NCI-H1417 (cell line): ENCODE measurements around the gene CT45A9.
"Not testable (repeated sequence)": the region's sequence is repeated elsewhere in the genome, so short reads cannot be mapped to it uniquely, and the experiment has no call there.

Source experiments
- DNase-seq, 3 experiments: peaks; one replicate each; lab custom pipeline; 2025; lab: John Stamatoyannopoulos, UW

The CT45A9 gene, protein sequence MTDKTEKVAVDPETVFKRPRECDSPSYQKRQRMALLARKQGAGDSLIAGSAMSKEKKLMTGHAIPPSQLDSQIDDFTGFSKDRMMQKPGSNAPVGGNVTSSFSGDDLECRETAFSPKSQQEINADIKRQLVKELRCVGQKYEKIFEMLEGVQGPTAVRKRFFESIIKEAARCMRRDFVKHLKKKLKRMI

DNA sequence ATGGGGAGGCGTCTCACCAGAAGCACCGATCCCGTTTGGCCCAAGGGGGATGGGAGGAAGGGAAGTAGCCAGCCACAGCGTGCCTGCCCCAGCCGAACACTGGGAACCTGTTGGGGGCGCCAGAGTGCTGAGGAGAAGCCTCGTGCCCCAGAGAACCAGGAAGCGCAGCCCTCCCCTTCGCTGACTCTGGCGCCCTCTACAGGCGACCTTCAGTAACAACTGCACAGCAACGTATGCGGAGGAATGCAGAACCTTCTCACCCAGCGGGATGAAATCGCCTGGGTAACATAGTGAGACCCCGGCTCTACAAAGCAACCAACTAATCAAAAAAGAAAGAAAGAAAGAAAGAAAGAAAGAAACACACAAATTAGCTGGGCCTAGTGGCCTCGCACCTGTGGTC lies at the start of gene CT45A9:
TSS of gene CT45A9 (minus strand) at position 101 of the 400 bp plus-strand sequence. CDS start 3,751 bp downstream, outside the sequence.
- not testable (repeated sequence) for DNase-seq

DNA sequence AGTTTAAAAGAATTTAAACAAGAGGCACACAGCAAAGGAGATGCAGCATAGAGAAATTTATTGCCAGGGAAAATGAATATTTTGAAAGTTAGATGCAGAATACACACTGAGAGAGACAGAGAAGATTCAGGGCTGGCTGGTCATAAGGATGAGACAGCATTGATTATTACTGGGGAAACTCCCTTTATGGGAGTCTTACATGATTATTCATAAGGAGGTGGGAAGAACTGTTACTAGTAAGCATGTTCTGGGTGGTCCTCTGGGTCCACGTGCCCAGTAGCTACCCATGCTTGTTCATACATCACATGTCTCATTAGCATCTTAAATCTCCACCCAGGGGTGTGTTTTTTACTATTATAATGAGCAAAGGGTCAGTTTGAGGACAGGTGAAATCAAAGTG lies 48.9 kb upstream of the CT45A9 start:
- DNase-seq: not testable (repeated sequence)

DNA sequence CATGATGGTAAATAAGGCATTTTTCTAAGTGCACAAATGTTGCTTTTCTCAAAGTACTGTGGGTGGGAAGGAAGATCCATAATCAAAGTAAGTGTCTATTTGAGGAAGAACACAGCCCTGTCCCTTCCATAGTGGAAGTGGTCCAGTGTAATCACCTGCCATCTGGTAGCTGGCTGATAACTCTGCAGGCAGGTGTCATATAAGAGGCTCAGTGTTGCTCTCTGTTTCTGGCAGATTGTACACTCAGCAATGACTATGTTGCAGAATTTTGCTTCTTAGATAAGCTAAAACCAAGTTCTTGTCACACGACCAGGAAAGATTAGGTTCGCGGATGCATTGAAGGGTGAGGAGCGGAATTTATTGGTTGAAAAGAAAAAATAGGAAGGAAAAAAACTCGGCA lies 42.8 kb upstream of the CT45A9 start:
- no peak for DNase-seq

DNA sequence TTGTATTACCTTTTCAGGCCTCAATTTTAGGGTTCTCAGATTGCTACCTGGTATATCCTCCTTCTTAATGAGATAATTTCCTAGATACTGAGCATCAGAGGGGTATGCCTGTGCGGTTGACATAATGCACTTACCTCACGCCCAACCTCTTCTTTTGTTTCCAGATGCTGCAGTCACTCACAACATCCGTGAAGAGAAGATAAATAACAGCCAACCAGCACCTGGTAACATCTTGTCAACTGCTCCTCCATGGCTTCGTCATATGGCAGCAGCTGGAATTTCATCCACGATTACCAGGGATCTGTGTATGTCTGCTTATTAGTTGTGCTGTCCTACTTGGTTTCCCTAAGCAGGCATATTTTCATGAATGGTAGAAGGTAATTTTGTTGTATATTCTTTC lies 38.6 kb upstream of the CT45A9 start:
- no peak for DNase-seq

- DNase-seq: no peak
Measured at GRCh38 chrX:135893294-135893817, 21.7 kb upstream of the CT45A9 start, which contains the start of the genes CT45A10 and SAGE1. CT45A10 (minus strand) TSS chrX:135893444; CDS start chrX:135885344, 8,100 bp downstream. SAGE1 (plus strand) TSS chrX:135893716; CDS start chrX:135896243, 2,527 bp downstream.

DNA sequence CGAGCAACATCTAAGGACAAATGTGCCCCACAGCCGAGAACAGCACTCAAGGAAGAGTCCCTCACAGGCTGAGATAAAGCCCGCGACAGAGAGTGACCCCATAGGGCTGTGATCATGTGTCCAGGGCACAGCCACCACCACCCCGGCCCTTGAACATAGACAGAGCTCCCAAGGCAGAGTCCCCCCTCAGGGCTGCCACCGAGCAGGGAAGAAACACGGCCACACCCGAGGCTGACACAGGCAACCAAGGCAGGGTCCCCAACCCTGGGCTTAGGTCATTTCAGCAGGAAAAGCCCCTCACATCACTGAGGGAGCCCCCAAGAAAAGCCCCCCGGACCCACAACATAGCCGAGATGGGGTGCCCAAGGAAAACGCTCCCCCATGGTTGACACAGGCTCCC lies 21.2 kb upstream of the CT45A9 start:
- no peak for DNase-seq

DNA sequence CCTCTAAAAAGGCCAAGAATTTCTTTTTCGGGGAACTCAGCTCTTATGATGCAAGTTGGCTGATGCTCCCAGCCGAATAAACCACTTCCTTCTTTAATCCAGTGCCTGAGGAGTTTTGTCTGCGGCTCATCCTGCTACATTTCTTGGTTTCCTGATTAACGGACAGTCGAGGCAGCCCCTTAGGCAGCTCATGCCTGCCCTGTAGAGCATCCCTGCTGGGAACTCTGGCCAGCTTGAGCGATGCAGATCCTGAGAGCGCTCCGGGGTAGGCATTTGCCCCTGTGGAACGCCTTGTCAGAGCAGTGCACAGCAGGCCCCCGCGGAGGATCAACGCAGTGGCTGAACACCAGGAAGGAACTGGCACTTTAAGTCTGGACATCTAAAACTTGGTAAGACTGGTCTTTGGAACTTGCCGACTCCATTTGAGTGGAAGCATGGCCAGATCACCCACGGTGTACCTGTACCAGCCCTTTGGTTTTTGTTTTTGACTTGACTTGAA lies 18.5 kb upstream of the CT45A9 start:
- DNase-seq: no peak

GRCh38 chrX:135888976-135889375 lies 17.4 kb upstream of the CT45A9 start:
- peak in 1 of 3 experiments; percentile 21 for DNase-seq

DNA sequence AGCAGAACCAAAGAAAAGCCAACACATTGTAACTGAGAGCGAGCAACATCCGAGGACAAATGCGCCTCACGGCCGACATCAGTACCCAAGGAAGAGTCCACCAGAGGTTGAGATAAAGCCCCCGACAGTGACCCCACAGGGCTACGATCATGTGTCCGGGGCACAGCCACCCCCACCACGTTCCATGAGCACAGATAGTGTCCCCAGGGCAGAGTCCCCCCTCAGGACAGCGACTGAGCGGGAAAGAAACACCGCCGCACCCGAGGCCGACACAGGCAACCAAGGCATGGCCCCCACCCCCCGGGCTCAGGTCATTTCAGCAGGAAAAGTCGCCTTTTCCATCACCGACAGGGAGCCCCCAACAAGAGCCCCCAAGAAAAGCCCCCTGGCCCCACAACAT lies 16.6 kb upstream of the CT45A9 start:
- not testable (repeated sequence) for DNase-seq

GRCh38 chrX:135882741-135883140 lies 11.1 kb upstream of the CT45A9 start:
- DNase-seq: not testable (repeated sequence)

GRCh38 chrX:135854438-135854837 lies 17.2 kb downstream of the CT45A9 start, which contains the start of gene CT45A8:
CT45A8 (minus strand) TSS chrX:135854538; CDS start chrX:135850783, 3,755 bp downstream.
- DNase-seq: not testable (repeated sequence)

DNA sequence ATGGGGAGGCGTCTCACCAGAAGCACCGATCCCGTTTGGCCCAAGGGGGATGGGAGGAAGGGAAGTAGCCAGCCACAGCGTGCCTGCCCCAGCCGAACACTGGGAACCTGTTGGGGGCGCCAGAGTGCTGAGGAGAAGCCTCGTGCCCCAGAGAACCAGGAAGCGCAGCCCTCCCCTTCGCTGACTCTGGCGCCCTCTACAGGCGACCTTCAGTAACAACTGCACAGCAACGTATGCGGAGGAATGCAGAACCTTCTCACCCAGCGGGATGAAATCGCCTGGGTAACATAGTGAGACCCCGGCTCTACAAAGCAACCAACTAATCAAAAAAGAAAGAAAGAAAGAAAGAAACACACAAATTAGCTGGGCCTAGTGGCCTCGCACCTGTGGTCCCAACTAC lies 34.4 kb downstream of the CT45A9 start, which contains the start of gene CT45A7:
TSS of gene CT45A7 (minus strand) at position 101 of the 400 bp plus-strand sequence. CDS start 3,747 bp downstream, outside the sequence.
- not testable (repeated sequence) for DNase-seq

DNA sequence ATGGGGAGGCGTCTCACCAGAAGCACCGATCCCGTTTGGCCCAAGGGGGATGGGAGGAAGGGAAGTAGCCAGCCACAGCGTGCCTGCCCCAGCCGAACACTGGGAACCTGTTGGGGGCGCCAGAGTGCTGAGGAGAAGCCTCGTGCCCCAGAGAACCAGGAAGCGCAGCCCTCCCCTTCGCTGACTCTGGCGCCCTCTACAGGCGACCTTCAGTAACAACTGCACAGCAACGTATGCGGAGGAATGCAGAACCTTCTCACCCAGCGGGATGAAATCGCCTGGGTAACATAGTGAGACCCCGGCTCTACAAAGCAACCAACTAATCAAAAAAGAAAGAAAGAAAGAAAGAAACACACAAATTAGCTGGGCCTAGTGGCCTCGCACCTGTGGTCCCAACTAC lies 51.7 kb downstream of the CT45A9 start, which contains the start of gene CT45A2:
TSS of gene CT45A2 (minus strand) at position 101 of the 400 bp plus-strand sequence. CDS start 3,747 bp downstream, outside the sequence.
- DNase-seq: not testable (repeated sequence)
